Peyer's patch (tissue), 4 donors: ENCODE measurements around the gene RASGRF2.

ENCODE experiments used
- POLR2A ChIP-seq, 2 donors: fragments of 450-650 bp; IDR thresholded peaks; one replicate each; pipeline ENCODE4 v1.5.1; 2017; ENCODE audit warnings: antibody characterized with exemption in 2 of 2, mild to moderate bottlenecking in 2 of 2, moderate library complexity in 2 of 2
- TF ChIP-seq, protein P1 (sequence below), 6 experiments: fragments of 450-650 bp in 4 of 6; fragments of 200-600 bp in 2 of 6; sonication (generic) in 1 of 6; IDR thresholded peaks; one replicate each; pipeline ENCODE4 v1.5.1; 2017 to 2019; ENCODE audit warnings: antibody characterized with exemption in 6 of 6, mild to moderate bottlenecking in 3 of 6, moderate library complexity in 1 of 6

DNA sequence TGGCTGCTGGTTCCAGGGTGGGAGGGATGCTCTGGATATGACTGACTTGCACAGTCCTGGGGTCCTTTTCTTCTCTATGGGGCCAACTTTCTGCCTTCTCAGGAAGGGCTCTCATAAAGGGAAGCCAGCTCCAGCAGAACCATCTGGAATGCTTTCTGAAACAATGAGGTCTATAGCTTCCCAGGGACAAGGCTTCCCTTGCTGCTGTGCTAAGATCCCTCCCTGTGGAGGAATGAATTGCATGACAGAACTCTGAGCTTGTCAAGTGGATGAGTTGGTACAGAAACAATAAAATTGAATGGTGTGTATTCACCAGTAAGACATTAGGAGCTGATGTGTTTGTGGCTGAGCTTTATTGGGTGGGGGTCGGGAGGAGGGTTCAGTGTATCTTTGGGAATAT lies 292.7 kb downstream of the RASGRF2 start:
- no peak for TF ChIP-seq POLR2A (IDR thresholded peaks at IDR 0.05)
- TF ChIP-seq, protein P1, sequence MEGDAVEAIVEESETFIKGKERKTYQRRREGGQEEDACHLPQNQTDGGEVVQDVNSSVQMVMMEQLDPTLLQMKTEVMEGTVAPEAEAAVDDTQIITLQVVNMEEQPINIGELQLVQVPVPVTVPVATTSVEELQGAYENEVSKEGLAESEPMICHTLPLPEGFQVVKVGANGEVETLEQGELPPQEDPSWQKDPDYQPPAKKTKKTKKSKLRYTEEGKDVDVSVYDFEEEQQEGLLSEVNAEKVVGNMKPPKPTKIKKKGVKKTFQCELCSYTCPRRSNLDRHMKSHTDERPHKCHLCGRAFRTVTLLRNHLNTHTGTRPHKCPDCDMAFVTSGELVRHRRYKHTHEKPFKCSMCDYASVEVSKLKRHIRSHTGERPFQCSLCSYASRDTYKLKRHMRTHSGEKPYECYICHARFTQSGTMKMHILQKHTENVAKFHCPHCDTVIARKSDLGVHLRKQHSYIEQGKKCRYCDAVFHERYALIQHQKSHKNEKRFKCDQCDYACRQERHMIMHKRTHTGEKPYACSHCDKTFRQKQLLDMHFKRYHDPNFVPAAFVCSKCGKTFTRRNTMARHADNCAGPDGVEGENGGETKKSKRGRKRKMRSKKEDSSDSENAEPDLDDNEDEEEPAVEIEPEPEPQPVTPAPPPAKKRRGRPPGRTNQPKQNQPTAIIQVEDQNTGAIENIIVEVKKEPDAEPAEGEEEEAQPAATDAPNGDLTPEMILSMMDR (IDR thresholded peaks at IDR 0.05), result no peak
